Measurements from ENCODE around the gene GGT6. TPM values are rescaled to one million over a fixed set of nuclear protein-coding genes. Genes with fewer than 3 reads are reported as not detected.

The GGT6 gene
- total RNA-seq, 2 donors from 2014 or later, result not detected

GRCh38 chr17:4559966-4560365, 411 bp downstream of the GGT6 start:
- no peak for DNase-seq (ENCODE audit: low spot score)
- H3K36me3 ChIP-seq, result no peaks in the 10 kb centered on the region
- H3K27ac ChIP-seq, result no peak overlapping the region
- H3K9me3 ChIP-seq, result no peaks in the 10 kb centered on the region
- H3K27me3 ChIP-seq, result no peaks in the 10 kb centered on the region
- peaks cover 0 to 8% of the 10 kb centered on the region in 2 donors for H3K4me1 ChIP-seq
- H3K4me3 ChIP-seq, result no peak overlapping the region
- TF ChIP-seq CTCF (IDR thresholded peaks at IDR 0.05), result no peak

GRCh38 chr17:4559139-4559791, 1.1 kb downstream of the GGT6 start:
- Histone ChIP-seq H3K36me3 (no peaks in the 10 kb centered on the region), H3K4me3 (no peak overlapping the region), H3K9me3 (no peaks in the 10 kb centered on the region), H3K27me3 (no peaks in the 10 kb centered on the region), H3K4me1 (peaks cover 0 to 15% of the 10 kb centered on the region in 2 donors), H3K27ac (no peak overlapping the region)
- no peak for TF ChIP-seq CTCF (IDR thresholded peaks at IDR 0.05)
- no peak for DNase-seq (ENCODE audit: low spot score)

- no peak for DNase-seq (ENCODE audit: low spot score)
- TF ChIP-seq CTCF (IDR thresholded peaks at IDR 0.05), result no peak
- H3K27me3 ChIP-seq, result no peaks in the 10 kb centered on the region
- peaks cover 0 to 22% of the 10 kb centered on the region in 2 donors for H3K4me1 ChIP-seq
- no peak overlapping the region for H3K27ac ChIP-seq
- no peaks in the 10 kb centered on the region for H3K9me3 ChIP-seq
- no peak overlapping the region for H3K4me3 ChIP-seq
- H3K36me3 ChIP-seq, result no peaks in the 10 kb centered on the region
Measured at GRCh38 chr17:4558347-4558971, 1.9 kb downstream of the GGT6 start.

- Histone ChIP-seq H3K4me3 (no peak overlapping the region), H3K36me3 (peaks cover 4% of the 10 kb centered on the region), H3K27me3 (no peaks in the 10 kb centered on the region), H3K27ac (no peak overlapping the region), H3K9me3 (no peaks in the 10 kb centered on the region), H3K4me1 (peaks cover 0 to 22% of the 10 kb centered on the region in 2 donors)
- no peak for DNase-seq (ENCODE audit: low spot score)
- no peak for TF ChIP-seq CTCF (IDR thresholded peaks at IDR 0.05)
Measured at GRCh38 chr17:4557626-4558346, 2.6 kb downstream of the GGT6 start.

- Histone ChIP-seq H3K4me3 (no peak overlapping the region), H3K27me3 (no peaks in the 10 kb centered on the region), H3K27ac (no peak overlapping the region), H3K36me3 (peaks cover 12% of the 10 kb centered on the region), H3K4me1 (peaks cover 0 to 22% of the 10 kb centered on the region in 2 donors), H3K9me3 (no peaks in the 10 kb centered on the region)
- TF ChIP-seq CTCF (IDR thresholded peaks at IDR 0.05), result no peak
- DNase-seq (ENCODE audit: low spot score), result no peak
Measured at GRCh38 chr17:4556996-4557395, 3.4 kb downstream of the GGT6 start.
